OCI-LY7 (cell line): ENCODE measurements around the gene YY1.

ENCODE experiments used
- CTCF ChIP-seq: fragments of 200-600 bp; sonication (generic); conservative IDR thresholded peaks from 2 replicates; pipeline ENCODE4 v1.5.1; 2014; ENCODE audit warnings: mild to moderate bottlenecking, antibody characterized with exemption, low read length, moderate library complexity, mixed read lengths
- EZH2phosphoT487 ChIP-seq: fragments of 200-600 bp; sonication (generic); IDR thresholded peaks from 2 replicates; pipeline ENCODE4 v1.6.1; 2018; ENCODE audit warnings: low read depth, borderline replicate concordance, mild to moderate bottlenecking, mixed run types, antibody characterized with exemption, low read length, moderate library complexity, mixed read lengths

- TF ChIP-seq CTCF: peak; percentile 83
- TF ChIP-seq EZH2phosphoT487: no peak
Observed at GRCh38 chr14:100303179-100303578, 64.2 kb downstream of the YY1 start.
